ENCODE measurements around the gene AXIN2.

Gene AXIN2

GRCh38 chr17:65523411-65523810 lies 38.0 kb downstream of the AXIN2 start:
- no CpG with 5 or more reads among the region's 1 CpG for WGBS (ENCODE audit: insufficient coverage)
- H3K27me3 ChIP-seq (replicated peaks in 2 of 5; ENCODE audit: control insufficient read depth in 4 of 5, insufficient read depth in 5 of 5, low read length in 4 of 5): peaks cover 0 to 7% (median 0%) of the 10 kb centered on the region in 5 experiments
- CTCF ChIA-PET: no interaction called here
- POLR2A ChIA-PET: interaction anchor here (0.5 kb wide), 1 partner anchor 1251 kb away, joined by 3 read pairs; no protein-coding TSS in a partner anchor
- H3K4me3 ChIP-seq (ENCODE audit: control insufficient read depth in 1 of 7, extremely low read depth in 1 of 7, insufficient read depth in 4 of 7, low read depth in 2 of 7, low read length in 6 of 7): no peak overlapping the region
- no peaks in the 10 kb centered on the region for H3K4me1 ChIP-seq (ENCODE audit: control extremely low read depth in 1 of 4, control insufficient read depth in 4 of 4, insufficient read depth in 4 of 4, low read length in 3 of 4)
- no peaks in the 10 kb centered on the region for H3K9me3 ChIP-seq (ENCODE audit: control extremely low read depth in 1 of 5, control insufficient read depth in 4 of 5, insufficient read depth in 2 of 5, low read depth in 1 of 5, low read length in 4 of 5)
- DNase-seq: no peak
- H3K36me3 ChIP-seq (ENCODE audit: control insufficient read depth in 4 of 4, insufficient read depth in 4 of 4, low read length in 3 of 4): no peaks in the 10 kb centered on the region
- no peak overlapping the region for H3K27ac ChIP-seq (ENCODE audit: insufficient read depth in 1 of 2, low read depth in 1 of 2, low read length in 2 of 2, poor library complexity in 1 of 2, severe bottlenecking in 2 of 2)

- CTCF ChIA-PET: no interaction called here
- no peak overlapping the region for H3K4me3 ChIP-seq (ENCODE audit: control insufficient read depth in 1 of 7, extremely low read depth in 1 of 7, insufficient read depth in 4 of 7, low read depth in 2 of 7, low read length in 6 of 7)
- WGBS (ENCODE audit: insufficient coverage): 99% methylated on average over 9 of the region's 14 CpGs
- POLR2A ChIA-PET: no interaction called here
- no peaks in the 10 kb centered on the region for H3K9me3 ChIP-seq (ENCODE audit: control extremely low read depth in 1 of 5, control insufficient read depth in 4 of 5, insufficient read depth in 2 of 5, low read depth in 1 of 5, low read length in 4 of 5)
- no peak overlapping the region for H3K27ac ChIP-seq (ENCODE audit: insufficient read depth in 1 of 2, low read depth in 1 of 2, low read length in 2 of 2, poor library complexity in 1 of 2, severe bottlenecking in 2 of 2)
- DNase-seq: no peak
- peaks cover 0 to 7% (median 0%) of the 10 kb centered on the region in 5 experiments for H3K27me3 ChIP-seq (replicated peaks in 2 of 5; ENCODE audit: control insufficient read depth in 4 of 5, insufficient read depth in 5 of 5, low read length in 4 of 5)
- H3K4me1 ChIP-seq (ENCODE audit: control extremely low read depth in 1 of 4, control insufficient read depth in 4 of 4, insufficient read depth in 4 of 4, low read length in 3 of 4): no peaks in the 10 kb centered on the region
- no peaks in the 10 kb centered on the region for H3K36me3 ChIP-seq (ENCODE audit: control insufficient read depth in 4 of 4, insufficient read depth in 4 of 4, low read length in 3 of 4)
Observed at GRCh38 chr17:65522751-65523404, 38.6 kb downstream of the AXIN2 start.

GRCh38 chr17:65519462-65519861 lies 42.0 kb downstream of the AXIN2 start:
- 75% methylated on average over 2 of the region's 3 CpGs for WGBS (ENCODE audit: insufficient coverage)
- CTCF ChIA-PET: no interaction called here
- no peaks in the 10 kb centered on the region for H3K4me1 ChIP-seq (ENCODE audit: control extremely low read depth in 1 of 4, control insufficient read depth in 4 of 4, insufficient read depth in 4 of 4, low read length in 3 of 4)

GRCh38 chr17:65518256-65518655 lies 43.2 kb downstream of the AXIN2 start:
- Histone ChIP-seq H3K27me3 (replicated peaks in 2 of 5; ENCODE audit: control insufficient read depth in 4 of 5, insufficient read depth in 5 of 5, low read length in 4 of 5) (peaks cover 0 to 24% (median 6%) of the 10 kb centered on the region in 5 experiments), H3K27ac (ENCODE audit: insufficient read depth in 1 of 2, low read depth in 1 of 2, low read length in 2 of 2, poor library complexity in 1 of 2, severe bottlenecking in 2 of 2) (no peak overlapping the region), H3K4me3 (ENCODE audit: control insufficient read depth in 1 of 7, extremely low read depth in 1 of 7, insufficient read depth in 4 of 7, low read depth in 2 of 7, low read length in 6 of 7) (no peak overlapping the region), H3K9me3 (ENCODE audit: control extremely low read depth in 1 of 5, control insufficient read depth in 4 of 5, insufficient read depth in 2 of 5, low read depth in 1 of 5, low read length in 4 of 5) (no peaks in the 10 kb centered on the region), H3K4me1 (ENCODE audit: control extremely low read depth in 1 of 4, control insufficient read depth in 4 of 4, insufficient read depth in 4 of 4, low read length in 3 of 4) (no peaks in the 10 kb centered on the region), H3K36me3 (ENCODE audit: control insufficient read depth in 4 of 4, insufficient read depth in 4 of 4, low read length in 3 of 4) (no peaks in the 10 kb centered on the region)
- ChIA-PET POLR2A (no interaction called here), CTCF (no interaction called here)
- no peak for DNase-seq
- 80% methylated on average over 2 of the region's 2 CpGs for WGBS (ENCODE audit: insufficient coverage)

More at GRCh38 chr17:65519462-65519861, 42.0 kb downstream of the AXIN2 start:
- no peak overlapping the region for H3K27ac ChIP-seq (ENCODE audit: insufficient read depth in 1 of 2, low read depth in 1 of 2, low read length in 2 of 2, poor library complexity in 1 of 2, severe bottlenecking in 2 of 2)
- no peaks in the 10 kb centered on the region for H3K9me3 ChIP-seq (ENCODE audit: control extremely low read depth in 1 of 5, control insufficient read depth in 4 of 5, insufficient read depth in 2 of 5, low read depth in 1 of 5, low read length in 4 of 5)
- no peak for DNase-seq
- H3K27me3 ChIP-seq (replicated peaks in 2 of 5; ENCODE audit: control insufficient read depth in 4 of 5, insufficient read depth in 5 of 5, low read length in 4 of 5): peaks cover 0 to 27% (median 6%) of the 10 kb centered on the region in 5 experiments
- no peak overlapping the region for H3K4me3 ChIP-seq (ENCODE audit: control insufficient read depth in 1 of 7, extremely low read depth in 1 of 7, insufficient read depth in 4 of 7, low read depth in 2 of 7, low read length in 6 of 7)
- no peaks in the 10 kb centered on the region for H3K36me3 ChIP-seq (ENCODE audit: control insufficient read depth in 4 of 4, insufficient read depth in 4 of 4, low read length in 3 of 4)
- POLR2A ChIA-PET: no interaction called here

- POLR2A ChIA-PET: no interaction called here
- 68% methylated on average over 14 of the region's 17 CpGs for WGBS (ENCODE audit: insufficient coverage)
- no peak overlapping the region for H3K27ac ChIP-seq (ENCODE audit: insufficient read depth in 1 of 2, low read depth in 1 of 2, low read length in 2 of 2, poor library complexity in 1 of 2, severe bottlenecking in 2 of 2)
- no peaks in the 10 kb centered on the region for H3K9me3 ChIP-seq (ENCODE audit: control extremely low read depth in 1 of 5, control insufficient read depth in 4 of 5, insufficient read depth in 2 of 5, low read depth in 1 of 5, low read length in 4 of 5)
- H3K4me3 ChIP-seq (ENCODE audit: control insufficient read depth in 1 of 7, extremely low read depth in 1 of 7, insufficient read depth in 4 of 7, low read depth in 2 of 7, low read length in 6 of 7): no peak overlapping the region
- no peaks in the 10 kb centered on the region for H3K36me3 ChIP-seq (ENCODE audit: control insufficient read depth in 4 of 4, insufficient read depth in 4 of 4, low read length in 3 of 4)
- H3K27me3 ChIP-seq (replicated peaks in 2 of 5; ENCODE audit: control insufficient read depth in 4 of 5, insufficient read depth in 5 of 5, low read length in 4 of 5): peaks cover 0 to 24% (median 6%) of the 10 kb centered on the region in 5 experiments
- H3K4me1 ChIP-seq (ENCODE audit: control extremely low read depth in 1 of 4, control insufficient read depth in 4 of 4, insufficient read depth in 4 of 4, low read length in 3 of 4): no peaks in the 10 kb centered on the region
- CTCF ChIA-PET: no interaction called here
- no peak for DNase-seq
Observed at GRCh38 chr17:65515959-65516948, 45.2 kb downstream of the AXIN2 start.

GRCh38 chr17:65515512-65515911 lies 45.9 kb downstream of the AXIN2 start:
- DNase-seq: no peak
- H3K27ac ChIP-seq (ENCODE audit: insufficient read depth in 1 of 2, low read depth in 1 of 2, low read length in 2 of 2, poor library complexity in 1 of 2, severe bottlenecking in 2 of 2): no peak overlapping the region
- ChIA-PET POLR2A (no interaction called here), CTCF (no interaction called here)
- no peaks in the 10 kb centered on the region for H3K4me1 ChIP-seq (ENCODE audit: control extremely low read depth in 1 of 4, control insufficient read depth in 4 of 4, insufficient read depth in 4 of 4, low read length in 3 of 4)
- no peaks in the 10 kb centered on the region for H3K9me3 ChIP-seq (ENCODE audit: control extremely low read depth in 1 of 5, control insufficient read depth in 4 of 5, insufficient read depth in 2 of 5, low read depth in 1 of 5, low read length in 4 of 5)
- H3K36me3 ChIP-seq (ENCODE audit: control insufficient read depth in 4 of 4, insufficient read depth in 4 of 4, low read length in 3 of 4): no peaks in the 10 kb centered on the region
- H3K4me3 ChIP-seq (ENCODE audit: control insufficient read depth in 1 of 7, extremely low read depth in 1 of 7, insufficient read depth in 4 of 7, low read depth in 2 of 7, low read length in 6 of 7): no peak overlapping the region
- H3K27me3 ChIP-seq (replicated peaks in 2 of 5; ENCODE audit: control insufficient read depth in 4 of 5, insufficient read depth in 5 of 5, low read length in 4 of 5): peaks cover 0 to 24% (median 6%) of the 10 kb centered on the region in 5 experiments
- 100% methylated on average over 1 of the region's 6 CpGs for WGBS (ENCODE audit: insufficient coverage)

GRCh38 chr17:65514541-65514940 lies 46.9 kb downstream of the AXIN2 start:
- Histone ChIP-seq H3K27ac (ENCODE audit: insufficient read depth in 1 of 2, low read depth in 1 of 2, low read length in 2 of 2, poor library complexity in 1 of 2, severe bottlenecking in 2 of 2) (no peak overlapping the region), H3K27me3 (replicated peaks in 2 of 5; ENCODE audit: control insufficient read depth in 4 of 5, insufficient read depth in 5 of 5, low read length in 4 of 5) (peaks cover 0 to 24% (median 6%) of the 10 kb centered on the region in 5 experiments), H3K4me1 (ENCODE audit: control extremely low read depth in 1 of 4, control insufficient read depth in 4 of 4, insufficient read depth in 4 of 4, low read length in 3 of 4) (no peaks in the 10 kb centered on the region), H3K9me3 (ENCODE audit: control extremely low read depth in 1 of 5, control insufficient read depth in 4 of 5, insufficient read depth in 2 of 5, low read depth in 1 of 5, low read length in 4 of 5) (no peaks in the 10 kb centered on the region), H3K4me3 (ENCODE audit: control insufficient read depth in 1 of 7, extremely low read depth in 1 of 7, insufficient read depth in 4 of 7, low read depth in 2 of 7, low read length in 6 of 7) (no peak overlapping the region), H3K36me3 (ENCODE audit: control insufficient read depth in 4 of 4, insufficient read depth in 4 of 4, low read length in 3 of 4) (no peaks in the 10 kb centered on the region)
- 100% methylated on average over 5 of the region's 5 CpGs for WGBS (ENCODE audit: insufficient coverage)
- DNase-seq: no peak
- POLR2A ChIA-PET: no interaction called here
- CTCF ChIA-PET: no interaction called here

Data from common myeloid progenitor, CD34-positive (primary cell).